ENCODE data around the gene OR4K17.
"Not testable (repeated sequence)": the region's sequence is repeated elsewhere in the genome, so short reads cannot be mapped to it uniquely, and the experiment has no call there.

The OR4K17 gene

GRCh38 chr14:20110438-20110837, at the start of gene OR4K17:
OR4K17 (plus strand) TSS chr14:20110739; CDS start chr14:20117500, 6,761 bp downstream.
- no peak within 1 kb of the TSS for H3K4me3 ChIP-seq (ENCODE audit: low read depth, low read length)
- POLR2A ChIA-PET = no interaction called here
- CTCF ChIA-PET = no interaction called here
- DNase-seq (ENCODE audit: low read depth, low spot score) = no peak
- TF ChIP-seq CTCF (IDR thresholded peaks at IDR 0.05; ENCODE audit: insufficient read depth, low read length, missing control alignments) = no peak

GRCh38 chr14:20092050-20092449, 18.5 kb upstream of the OR4K17 start:
- no peak for DNase-seq (ENCODE audit: low read depth, low spot score)
- H3K4me3 ChIP-seq (ENCODE audit: low read depth, low read length) = no peak overlapping the region
- POLR2A ChIA-PET = no interaction called here
- CTCF ChIA-PET = no interaction called here
- no peak for TF ChIP-seq CTCF (IDR thresholded peaks at IDR 0.05; ENCODE audit: insufficient read depth, low read length, missing control alignments)

GRCh38 chr14:20093442-20093841, 17.1 kb upstream of the OR4K17 start:
- ChIA-PET POLR2A (no interaction called here), CTCF (no interaction called here)
- DNase-seq (ENCODE audit: low read depth, low spot score) = no peak
- H3K4me3 ChIP-seq (ENCODE audit: low read depth, low read length) = no peak overlapping the region
- TF ChIP-seq CTCF (IDR thresholded peaks at IDR 0.05; ENCODE audit: insufficient read depth, low read length, missing control alignments) = no peak

- DNase-seq (ENCODE audit: low read depth, low spot score); H3K4me3 ChIP-seq (ENCODE audit: low read depth, low read length); CTCF ChIA-PET; POLR2A ChIA-PET: not testable (repeated sequence)
Measured at GRCh38 chr14:20098926-20099770, 11.4 kb upstream of the OR4K17 start.

- no peak for DNase-seq (ENCODE audit: low read depth, low spot score)
- CTCF ChIA-PET = no interaction called here
- POLR2A ChIA-PET = no interaction called here
Measured at GRCh38 chr14:20112321-20112720, 1.8 kb downstream of the OR4K17 start.

GRCh38 chr14:20116748-20117147, 6.2 kb downstream of the OR4K17 start:
- ChIA-PET CTCF (no interaction called here), POLR2A (no interaction called here)

More at GRCh38 chr14:20112321-20112720, 1.8 kb downstream of the OR4K17 start:
- no peak overlapping the region for H3K4me3 ChIP-seq (ENCODE audit: low read depth, low read length)
- TF ChIP-seq CTCF (IDR thresholded peaks at IDR 0.05; ENCODE audit: insufficient read depth, low read length, missing control alignments) = no peak

More at GRCh38 chr14:20116748-20117147, 6.2 kb downstream of the OR4K17 start:
- DNase-seq (ENCODE audit: low read depth, low spot score) = no peak
- no peak overlapping the region for H3K4me3 ChIP-seq (ENCODE audit: low read depth, low read length)
- TF ChIP-seq CTCF (IDR thresholded peaks at IDR 0.05; ENCODE audit: insufficient read depth, low read length, missing control alignments) = no peak
